Keratinocyte (primary cell): ENCODE measurements around the gene WDR6.

ENCODE experiments used
- CTCF ChIP-seq, 3 experiments: IDR thresholded peaks in 1 of 3; conservative IDR thresholded peaks in 1 of 3; optimal IDR thresholded peaks in 1 of 3; 2 replicates in 2 of 3; 3 replicates in 1 of 3; pipeline versions ENCODE3 to v1.5.1; 2011; ENCODE audit warnings: low read length in 3 of 3, mild to moderate bottlenecking in 3 of 3, moderate library complexity in 2 of 3, control low read depth in 1 of 3, inconsistent platforms in 1 of 3; ENCODE audit not compliant: insufficient read depth in 2 of 3; ENCODE audit errors: extremely low read depth in 1 of 3
- EZH2 ChIP-seq: IDR thresholded peaks from one replicate; pipeline ENCODE4 v1.6.1; 2012; ENCODE audit warnings: inconsistent platforms, mild to moderate bottlenecking, low read length, moderate library complexity

DNA sequence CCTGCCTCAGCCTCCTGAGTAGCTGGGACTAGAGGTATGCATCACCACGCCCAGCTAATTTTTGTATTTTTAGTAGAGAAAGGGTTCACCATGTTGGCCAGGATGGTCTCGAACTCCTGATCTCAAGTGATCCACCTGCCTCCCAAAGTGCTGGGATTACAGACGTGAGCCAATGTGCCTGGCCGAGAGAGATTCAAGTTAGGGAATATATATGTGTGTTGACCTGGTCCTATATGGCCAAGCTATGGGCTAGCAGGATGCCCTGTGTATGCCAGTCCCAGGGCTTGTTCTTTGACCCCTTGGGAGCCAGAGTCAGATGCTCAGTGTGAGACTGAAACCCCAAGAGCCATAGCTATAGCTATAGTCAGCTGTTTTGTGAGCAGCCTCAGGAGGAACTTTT, 16.6 kb downstream of the WDR6 start:
- TF ChIP-seq EZH2: no peak
- TF ChIP-seq CTCF (optimal IDR thresholded peaks at IDR 0.05 in 1 of 3, IDR thresholded peaks at IDR 0.05 in 1 of 3, conservative IDR thresholded peaks at IDR 0.05 in 1 of 3; ENCODE audit: extremely low read depth in 1 of 3, insufficient read depth in 2 of 3, low read length in 3 of 3): no peak
